H1 (cell line): ENCODE measurements around the gene ASB13. TPM values are rescaled to one million over a fixed set of nuclear protein-coding genes. Genes with fewer than 3 reads are reported as not detected.

Experiments used
- PHF8 ChIP-seq: fragments of 200-600 bp; sonication (generic); conservative IDR thresholded peaks from 2 replicates; pipeline ENCODE4 v1.7.1; 2012; ENCODE audit warnings: low read depth, mild to moderate bottlenecking, inconsistent platforms, low read length, moderate library complexity
- SIN3A ChIP-seq, 2 experiments: IDR thresholded peaks in 1 of 2; conservative IDR thresholded peaks in 1 of 2; 2 replicates each; pipeline ENCODE4 v1.6.1; 2011 to 2012; ENCODE audit warnings: low read length in 2 of 2, improper control_type of control experiment in 1 of 2, low read depth in 1 of 2, mild to moderate bottlenecking in 1 of 2
- YY1 ChIP-seq: IDR thresholded peaks from 2 replicates; pipeline ENCODE4 v1.6.1; 2011; ENCODE audit warnings: low read depth, mild to moderate bottlenecking, low read length
- polyA plus RNA-seq, 7 experiments: library from polyadenylated mRNA; depleted of rRNA in 3 of 7; stranded (reverse) in 5 of 7; unstranded in 2 of 7; fragments of >200 nt in 5 of 7; fragments of 200-250 nt in 2 of 7; gene quantifications; 1 replicate in 5 of 7; 2 replicates in 1 of 7; 4 replicates in 1 of 7; pipeline versions ENCODE4 v1.2.1 to v1.2.3, GENCODE V29; 2011 to 2013; ENCODE audit warnings: missing spikeins in 2 of 7, mixed read lengths in 2 of 7
- total RNA-seq: library from RNA; stranded (reverse); fragmentation: NEBNext Ultra II Directional; extraction: Animal tissue kit (Norgen Biotek cat#: 25700); gene quantifications from 2 replicates; pipeline ENCODE4 v1.2.1, GENCODE V29; 2021

ASB13 gene
- total and polyA plus RNA-seq, 2 of the 8 experiments (the other 6 are each of a cell fraction or from before 2014, with no cell fraction given), result 12.3 to 20.2 TPM

DNA sequence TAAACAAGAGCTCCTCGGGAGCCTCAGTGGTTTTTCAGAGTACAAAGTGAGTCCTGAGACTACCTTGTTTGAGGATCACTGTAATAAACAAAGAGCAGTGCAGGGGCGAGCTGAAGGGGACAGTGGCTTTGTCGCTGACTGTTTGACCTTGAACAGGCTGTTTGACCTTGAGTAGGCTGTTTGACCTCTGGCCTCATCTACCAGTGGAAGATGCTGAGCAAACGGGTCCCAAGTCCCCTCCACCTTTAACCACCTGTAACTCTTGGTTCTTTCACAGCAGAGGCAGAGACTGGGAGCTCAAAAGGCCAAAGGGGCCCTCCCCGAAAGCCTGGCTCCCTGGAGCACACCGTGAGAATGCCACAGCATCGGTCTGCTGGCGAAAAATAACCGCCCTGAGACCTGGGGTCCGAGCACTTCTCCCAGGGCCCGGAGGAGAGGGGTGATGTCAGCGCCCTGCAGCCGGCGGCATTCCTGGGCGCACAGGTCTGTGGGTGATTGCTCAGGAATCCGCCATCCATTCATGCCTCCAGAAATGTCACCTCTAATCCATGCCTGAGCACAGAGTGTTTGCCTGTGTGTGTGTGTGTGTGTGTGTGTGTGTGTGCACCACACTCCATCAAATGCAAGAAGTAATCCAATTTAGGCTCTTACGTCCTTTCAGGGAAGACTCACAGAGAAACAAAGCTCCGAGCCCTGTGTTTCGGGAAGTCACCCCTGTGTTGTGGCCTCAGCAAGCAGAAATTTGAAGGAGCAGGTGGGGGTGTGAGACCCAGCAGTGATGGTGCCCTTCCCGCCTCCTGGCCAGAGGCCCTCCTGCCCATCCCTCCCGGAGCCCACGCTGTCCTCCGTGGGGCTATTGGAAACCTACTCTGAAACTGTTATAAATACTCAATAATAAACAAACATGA, 66.5 kb downstream of the ASB13 start (continued):
- TF ChIP-seq PHF8 (no peak), YY1 (no peak), SIN3A (conservative IDR thresholded peaks at IDR 0.05 in 1 of 2, IDR thresholded peaks at IDR 0.05 in 1 of 2; ENCODE audit: low read depth in 1 of 2, low read length in 2 of 2) (no peak)
